ENCODE data around the gene ARRDC5. TPM values are rescaled to one million over a fixed set of nuclear protein-coding genes. Genes with fewer than 3 reads are reported as not detected.
"Not testable (repeated sequence)": the region's sequence is repeated elsewhere in the genome, so short reads cannot be mapped to it uniquely, and the experiment has no call there.

ARRDC5 gene
- total and polyA plus RNA-seq, 2 donors (not counting 3 experiments of a cell fraction or from before 2014, with no cell fraction given): 0.04 TPM; not detected in 1

DNA sequence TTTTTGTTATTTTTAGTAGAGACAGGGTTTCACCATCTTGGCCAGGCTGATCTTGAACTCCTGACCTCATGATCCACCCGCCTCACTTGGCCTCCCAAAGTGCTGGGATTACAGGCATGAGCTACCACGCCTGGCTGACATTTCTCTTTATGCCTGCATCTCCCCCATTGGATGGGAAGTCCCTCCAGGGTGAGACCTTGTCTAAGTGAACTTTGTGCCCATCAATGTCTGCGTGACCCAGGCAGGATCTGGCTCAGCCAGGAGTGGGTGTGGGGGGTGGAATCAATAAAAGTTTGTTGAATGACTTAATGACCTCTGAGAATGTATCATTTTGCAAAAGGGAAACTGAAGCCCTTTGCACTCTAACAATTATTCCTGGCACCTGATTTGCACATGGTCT is 1.8 kb upstream of the ARRDC5 start:
- POLR2A ChIA-PET: no interaction called here

DNA sequence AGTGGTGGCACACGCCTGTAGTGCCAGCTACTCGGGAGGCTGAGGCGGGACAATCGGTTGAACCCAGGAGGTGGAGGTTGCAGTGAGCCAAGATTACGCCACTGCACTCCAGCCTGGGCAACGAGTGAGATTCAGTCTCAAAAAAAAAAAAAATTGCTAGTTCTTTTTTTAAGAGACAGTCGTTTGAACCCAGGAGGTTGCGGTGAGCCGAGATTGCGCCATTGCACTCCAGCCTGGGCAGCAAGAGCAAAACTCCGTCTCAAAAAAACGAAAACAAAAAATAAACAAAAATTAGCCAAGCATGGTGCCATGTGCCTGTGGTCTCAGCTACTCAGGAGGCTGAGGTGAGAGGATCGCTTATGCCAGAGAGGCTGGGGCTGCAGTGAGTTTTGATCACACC is 1.8 kb downstream of the ARRDC5 start:
- DNase-seq (ENCODE audit: low read depth, low spot score); H3K9ac ChIP-seq (replicated peaks; ENCODE audit: extremely low read depth, insufficient read depth, low read length); H4K20me1 ChIP-seq (replicated peaks; ENCODE audit: control insufficient read depth, extremely low read depth, insufficient read depth, low read length); H3K27ac ChIP-seq (ENCODE audit: insufficient read depth, low read depth, low read length); intact Hi-C loops (cut with micrococcal nuclease); H3K4me3 ChIP-seq (replicated peaks in 1 of 3; ENCODE audit: insufficient read depth in 1 of 3, low read depth in 1 of 3, low read length in 3 of 3); H3K27me3 ChIP-seq (ENCODE audit: control insufficient read depth in 2 of 2, insufficient read depth in 2 of 2, low read length in 2 of 2); POLR2A ChIA-PET; H3K9me3 ChIP-seq (replicated peaks; ENCODE audit: control insufficient read depth, insufficient read depth, low read length); FAIRE-seq; H3K79me2 ChIP-seq (ENCODE audit: control insufficient read depth, insufficient read depth, low read length); H2AFZ ChIP-seq (ENCODE audit: low read depth, low read length); H3K4me2 ChIP-seq (ENCODE audit: insufficient read depth, low read length); H3K9me1 ChIP-seq (replicated peaks; ENCODE audit: control insufficient read depth, extremely low read depth, insufficient read depth, low read length); H3K4me1 ChIP-seq (ENCODE audit: control insufficient read depth, extremely low read depth, insufficient read depth, low read length); BruUV-seq (replicated peaks); CTCF ChIA-PET; dilution Hi-C loops (cut with MboI; ENCODE audit: extremely low pct_ligation_motif_present, low sequenced_read_pairs); H3K36me3 ChIP-seq (ENCODE audit: control insufficient read depth in 2 of 2, extremely low read depth in 1 of 2, insufficient read depth in 2 of 2, low read length in 2 of 2): not testable (repeated sequence)

More for the DNA sequence above, 1.8 kb upstream of the ARRDC5 start:
- TF ChIP-seq, protein P1, sequence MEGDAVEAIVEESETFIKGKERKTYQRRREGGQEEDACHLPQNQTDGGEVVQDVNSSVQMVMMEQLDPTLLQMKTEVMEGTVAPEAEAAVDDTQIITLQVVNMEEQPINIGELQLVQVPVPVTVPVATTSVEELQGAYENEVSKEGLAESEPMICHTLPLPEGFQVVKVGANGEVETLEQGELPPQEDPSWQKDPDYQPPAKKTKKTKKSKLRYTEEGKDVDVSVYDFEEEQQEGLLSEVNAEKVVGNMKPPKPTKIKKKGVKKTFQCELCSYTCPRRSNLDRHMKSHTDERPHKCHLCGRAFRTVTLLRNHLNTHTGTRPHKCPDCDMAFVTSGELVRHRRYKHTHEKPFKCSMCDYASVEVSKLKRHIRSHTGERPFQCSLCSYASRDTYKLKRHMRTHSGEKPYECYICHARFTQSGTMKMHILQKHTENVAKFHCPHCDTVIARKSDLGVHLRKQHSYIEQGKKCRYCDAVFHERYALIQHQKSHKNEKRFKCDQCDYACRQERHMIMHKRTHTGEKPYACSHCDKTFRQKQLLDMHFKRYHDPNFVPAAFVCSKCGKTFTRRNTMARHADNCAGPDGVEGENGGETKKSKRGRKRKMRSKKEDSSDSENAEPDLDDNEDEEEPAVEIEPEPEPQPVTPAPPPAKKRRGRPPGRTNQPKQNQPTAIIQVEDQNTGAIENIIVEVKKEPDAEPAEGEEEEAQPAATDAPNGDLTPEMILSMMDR (IDR thresholded peaks at IDR 0.05; ENCODE audit: extremely low read depth in 1 of 2, insufficient read depth in 1 of 2, low read depth in 1 of 2, low read length in 2 of 2): no peak
- TF ChIP-seq EZH2 (IDR thresholded peaks at IDR 0.05; ENCODE audit: borderline replicate concordance, low read depth, low read length, severe bottlenecking) (no peak), GATA2 (IDR thresholded peaks at IDR 0.05; ENCODE audit: insufficient read depth, insufficient read length, low read depth, low read length) (no peak), JUN (IDR thresholded peaks at IDR 0.05; ENCODE audit: borderline replicate concordance, insufficient read depth, insufficient read length, low read depth) (no peak), FOS (IDR thresholded peaks at IDR 0.05; ENCODE audit: borderline replicate concordance, insufficient read depth, low read length) (no peak), MYC (IDR thresholded peaks at IDR 0.05; ENCODE audit: low read depth, low read length) (no peak), POLR2AphosphoS5 (IDR thresholded peaks at IDR 0.05; ENCODE audit: insufficient read depth, low read depth, low read length) (no peak), POLR2A (IDR thresholded peaks at IDR 0.05; ENCODE audit: low read depth, low read length) (no peak)
- TF ChIP-seq, protein P2, sequence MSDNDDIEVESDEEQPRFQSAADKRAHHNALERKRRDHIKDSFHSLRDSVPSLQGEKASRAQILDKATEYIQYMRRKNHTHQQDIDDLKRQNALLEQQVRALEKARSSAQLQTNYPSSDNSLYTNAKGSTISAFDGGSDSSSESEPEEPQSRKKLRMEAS (IDR thresholded peaks at IDR 0.05; ENCODE audit: insufficient read depth, insufficient read length): no peak
- no peak for FAIRE-seq
- intact Hi-C loops (cut with micrococcal nuclease) (no loop called here), dilution Hi-C loops (cut with MboI; ENCODE audit: extremely low pct_ligation_motif_present, low sequenced_read_pairs) (no loop called here)
- Histone ChIP-seq H3K79me2 (ENCODE audit: control insufficient read depth, insufficient read depth, low read length) (no peaks in the 10 kb centered on the region), H3K27ac (ENCODE audit: insufficient read depth, low read depth, low read length) (no peak overlapping the region), H3K9me3 (replicated peaks; ENCODE audit: control insufficient read depth, insufficient read depth, low read length) (no peaks in the 10 kb centered on the region), H4K20me1 (replicated peaks; ENCODE audit: control insufficient read depth, extremely low read depth, insufficient read depth, low read length) (no peaks in the 10 kb centered on the region), H3K9ac (replicated peaks; ENCODE audit: extremely low read depth, insufficient read depth, low read length) (no peak overlapping the region), H3K36me3 (ENCODE audit: control insufficient read depth in 2 of 2, extremely low read depth in 1 of 2, insufficient read depth in 2 of 2, low read length in 2 of 2) (no peaks in the 10 kb centered on the region), H3K4me2 (ENCODE audit: insufficient read depth, low read length) (no peak overlapping the region), H3K27me3 (ENCODE audit: control insufficient read depth in 2 of 2, insufficient read depth in 2 of 2, low read length in 2 of 2) (no peaks in the 10 kb centered on the region), H3K4me1 (ENCODE audit: control insufficient read depth, extremely low read depth, insufficient read depth, low read length) (no peaks in the 10 kb centered on the region), H3K4me3 (replicated peaks in 1 of 3; ENCODE audit: insufficient read depth in 1 of 3, low read depth in 1 of 3, low read length in 3 of 3) (no peak overlapping the region), H3K9me1 (replicated peaks; ENCODE audit: control insufficient read depth, extremely low read depth, insufficient read depth, low read length) (no peaks in the 10 kb centered on the region), H2AFZ (ENCODE audit: low read depth, low read length) (no peak overlapping the region)
- no peak for DNase-seq (ENCODE audit: low read depth, low spot score)
- CTCF ChIA-PET: interaction anchor here (1.5 to 1.6 kb wide), 2 partner anchors 31 to 51 kb away, joined by 3 to 8 read pairs; no protein-coding TSS in a partner anchor
- BruUV-seq (replicated peaks): no TSS peak
